ENCODE results near the gene RBM4. TPM values are rescaled to one million over a fixed set of nuclear protein-coding genes. Genes with fewer than 3 reads are reported as not detected.

RBM4 gene
- total RNA-seq, 4 donors from 2014 or later: 98.2 to 114 (median 102) TPM

DNA sequence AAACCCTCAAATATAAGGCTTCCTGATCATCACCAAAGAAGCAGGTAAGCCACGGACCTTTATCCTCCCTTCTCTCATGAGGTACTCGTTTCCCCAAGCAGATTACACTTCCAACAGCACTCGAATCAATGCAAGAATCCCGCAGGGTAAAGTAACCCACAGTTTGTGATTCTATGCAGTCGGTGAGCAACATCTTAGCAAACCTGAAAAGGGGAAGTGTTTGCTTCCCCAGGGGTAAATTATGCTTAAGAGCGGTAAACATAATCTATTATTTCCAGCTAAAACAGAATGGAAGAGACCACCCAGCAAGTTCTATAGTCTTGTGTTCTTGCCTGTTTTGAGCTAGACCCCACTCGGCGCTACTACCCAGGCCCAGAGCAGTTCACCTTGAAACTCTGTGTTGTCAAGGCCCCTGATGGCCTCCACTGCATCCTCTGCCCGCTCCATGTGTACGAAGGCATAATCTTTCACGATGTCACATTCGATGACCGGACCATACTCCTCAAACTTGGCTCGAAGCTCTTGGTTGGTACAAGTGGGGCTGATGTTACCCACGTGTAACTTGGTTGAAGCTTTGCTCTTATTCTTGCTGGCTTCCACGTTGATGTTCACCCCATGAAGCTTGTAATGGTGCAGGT is 37.9 kb downstream of the RBM4 start:
- no peaks in the 10 kb centered on the region for H3K27me3 ChIP-seq
- peaks cover 0 to 69% (median 9%) of the 10 kb centered on the region in 3 donors for H3K4me1 ChIP-seq
- H3K36me3 ChIP-seq: no peaks in the 10 kb centered on the region
- peak overlapping the region in 1 of 4 donors; percentile 97 for H3K27ac ChIP-seq
- H3K4me3 ChIP-seq: peak overlapping the region in 1 of 2 donors; percentile 84
- WGBS, 2 donors (ENCODE audit: low coverage in 1 of 2): 53 to 56% methylated on average over 5 to 9 of the region's 16 CpGs
- TF ChIP-seq POLR2AphosphoS5 (IDR thresholded peaks at IDR 0.05): no peak
- no peak for TF ChIP-seq POLR2A (IDR thresholded peaks at IDR 0.05)
- TF ChIP-seq EP300 (IDR thresholded peaks at IDR 0.05): no peak
- TF ChIP-seq, protein P1, sequence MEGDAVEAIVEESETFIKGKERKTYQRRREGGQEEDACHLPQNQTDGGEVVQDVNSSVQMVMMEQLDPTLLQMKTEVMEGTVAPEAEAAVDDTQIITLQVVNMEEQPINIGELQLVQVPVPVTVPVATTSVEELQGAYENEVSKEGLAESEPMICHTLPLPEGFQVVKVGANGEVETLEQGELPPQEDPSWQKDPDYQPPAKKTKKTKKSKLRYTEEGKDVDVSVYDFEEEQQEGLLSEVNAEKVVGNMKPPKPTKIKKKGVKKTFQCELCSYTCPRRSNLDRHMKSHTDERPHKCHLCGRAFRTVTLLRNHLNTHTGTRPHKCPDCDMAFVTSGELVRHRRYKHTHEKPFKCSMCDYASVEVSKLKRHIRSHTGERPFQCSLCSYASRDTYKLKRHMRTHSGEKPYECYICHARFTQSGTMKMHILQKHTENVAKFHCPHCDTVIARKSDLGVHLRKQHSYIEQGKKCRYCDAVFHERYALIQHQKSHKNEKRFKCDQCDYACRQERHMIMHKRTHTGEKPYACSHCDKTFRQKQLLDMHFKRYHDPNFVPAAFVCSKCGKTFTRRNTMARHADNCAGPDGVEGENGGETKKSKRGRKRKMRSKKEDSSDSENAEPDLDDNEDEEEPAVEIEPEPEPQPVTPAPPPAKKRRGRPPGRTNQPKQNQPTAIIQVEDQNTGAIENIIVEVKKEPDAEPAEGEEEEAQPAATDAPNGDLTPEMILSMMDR (IDR thresholded peaks at IDR 0.05): no peak
- ATAC-seq: no peak
- H3K9me3 ChIP-seq: no peaks in the 10 kb centered on the region

DNA sequence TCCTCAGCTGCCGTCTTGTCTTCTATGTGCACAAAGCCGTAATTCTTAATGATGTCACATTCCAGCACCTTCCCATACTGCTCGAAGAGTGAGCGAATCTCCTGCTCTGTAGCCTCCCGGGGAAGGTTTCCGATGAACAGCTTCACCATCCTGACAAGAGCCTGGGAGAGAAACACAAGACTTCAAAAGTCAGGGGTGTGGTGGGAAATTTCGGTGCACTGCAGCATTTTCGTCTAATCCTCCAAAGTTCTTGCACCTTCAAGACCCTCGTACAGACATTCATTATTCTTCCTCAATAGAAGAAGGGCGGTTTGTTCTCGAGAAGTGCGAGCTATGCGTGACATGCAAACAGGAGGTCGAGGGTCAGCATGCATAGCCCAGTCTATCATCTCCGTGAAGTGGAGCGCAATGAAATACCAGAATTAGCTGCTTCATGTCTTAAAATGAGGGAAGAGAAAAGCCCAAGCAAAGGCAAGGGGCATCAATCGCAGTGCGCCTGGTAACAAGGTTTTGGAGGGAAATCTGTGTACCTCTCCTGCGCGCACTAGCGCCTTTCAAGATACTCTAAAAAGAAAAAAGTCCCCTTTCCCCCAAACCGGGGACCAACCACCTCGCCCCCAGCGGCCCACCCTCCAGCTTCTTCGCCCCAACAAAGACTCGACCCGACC is 38.6 kb downstream of the RBM4 start:
- WGBS, 2 donors (ENCODE audit: low coverage in 1 of 2): 0 to 2% methylated on average over 11 to 15 of the region's 27 CpGs
- Histone ChIP-seq H3K27ac (peak overlapping the region; percentile 94 to 97 (median 96)), H3K4me3 (peak overlapping the region; percentile 71 to 84), H3K27me3 (no peaks in the 10 kb centered on the region), H3K9me3 (no peaks in the 10 kb centered on the region), H3K36me3 (no peaks in the 10 kb centered on the region), H3K4me1 (peaks cover 0 to 62% (median 9%) of the 10 kb centered on the region in 3 donors)
- ATAC-seq: no peak
- TF ChIP-seq POLR2AphosphoS5 (IDR thresholded peaks at IDR 0.05): no peak
- no peak for TF ChIP-seq POLR2A (IDR thresholded peaks at IDR 0.05)
- TF ChIP-seq EP300 (IDR thresholded peaks at IDR 0.05): no peak
- TF ChIP-seq, protein P1 (IDR thresholded peaks at IDR 0.05): no peak

DNA sequence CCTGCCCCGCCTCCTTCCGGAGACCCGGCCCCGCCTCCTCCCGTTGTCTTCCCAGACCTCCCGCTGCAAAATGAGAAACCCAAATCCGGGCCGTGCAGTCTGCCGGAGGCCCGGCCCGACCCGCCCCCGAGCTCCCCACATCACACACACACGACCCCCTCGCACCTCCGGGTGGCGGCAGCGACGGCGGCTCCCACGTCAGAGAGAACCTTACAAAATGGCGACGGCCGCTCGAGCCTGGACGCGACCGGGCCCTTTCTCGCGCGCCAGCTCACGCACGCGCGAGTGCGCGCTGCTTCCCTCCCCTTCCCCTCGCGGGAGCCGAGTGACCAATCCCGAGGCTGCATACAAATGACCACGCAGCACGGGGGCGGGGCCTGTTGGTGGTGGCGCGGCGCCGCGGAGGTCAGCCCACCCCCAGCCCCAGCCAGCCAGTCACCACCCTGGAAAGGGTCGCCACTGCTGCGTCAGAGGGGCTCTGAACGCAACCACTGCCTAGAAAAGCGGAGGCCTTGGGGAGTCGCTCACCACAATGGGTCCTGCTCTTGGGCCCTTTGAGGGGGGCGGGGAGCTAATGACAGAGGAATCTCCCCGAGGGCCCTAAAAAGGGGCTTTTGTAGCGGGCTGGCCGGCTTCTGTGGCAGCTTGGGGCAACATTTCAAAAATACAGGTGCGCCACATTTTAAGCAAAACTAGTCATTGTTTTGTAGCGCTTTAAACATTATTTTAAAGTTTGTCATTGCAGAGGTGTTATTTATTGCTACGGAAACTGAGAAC is 39.3 kb downstream of the RBM4 start, which contains the start of gene RBM4B:
RBM4B (minus strand) TSS at position 289 of the 777 bp plus-strand sequence. CDS start 808 bp downstream, outside the sequence.
- H3K4me3 ChIP-seq: peak within 1 kb of the TSS; percentile 71 to 84
- H3K27me3 ChIP-seq: no peaks in the 10 kb centered on the region
- H3K27ac ChIP-seq: peak within 1 kb of the TSS; percentile 94 to 97 (median 96)
- peak; percentile 98 for ATAC-seq
- H3K4me1 ChIP-seq: peaks cover 0 to 55% (median 9%) of the 10 kb centered on the region in 3 donors
- WGBS, 2 donors (ENCODE audit: low coverage in 1 of 2): 0 to 2% methylated on average over 3 to 6 of the region's 61 CpGs
- no peaks in the 10 kb centered on the region for H3K9me3 ChIP-seq
- no peaks in the 10 kb centered on the region for H3K36me3 ChIP-seq
- TF ChIP-seq, protein P1 (IDR thresholded peaks at IDR 0.05): no peak
- TF ChIP-seq POLR2A (IDR thresholded peaks at IDR 0.05) (peak; percentile 70), EP300 (IDR thresholded peaks at IDR 0.05) (no peak), POLR2AphosphoS5 (IDR thresholded peaks at IDR 0.05) (peak; percentile 87)

DNA sequence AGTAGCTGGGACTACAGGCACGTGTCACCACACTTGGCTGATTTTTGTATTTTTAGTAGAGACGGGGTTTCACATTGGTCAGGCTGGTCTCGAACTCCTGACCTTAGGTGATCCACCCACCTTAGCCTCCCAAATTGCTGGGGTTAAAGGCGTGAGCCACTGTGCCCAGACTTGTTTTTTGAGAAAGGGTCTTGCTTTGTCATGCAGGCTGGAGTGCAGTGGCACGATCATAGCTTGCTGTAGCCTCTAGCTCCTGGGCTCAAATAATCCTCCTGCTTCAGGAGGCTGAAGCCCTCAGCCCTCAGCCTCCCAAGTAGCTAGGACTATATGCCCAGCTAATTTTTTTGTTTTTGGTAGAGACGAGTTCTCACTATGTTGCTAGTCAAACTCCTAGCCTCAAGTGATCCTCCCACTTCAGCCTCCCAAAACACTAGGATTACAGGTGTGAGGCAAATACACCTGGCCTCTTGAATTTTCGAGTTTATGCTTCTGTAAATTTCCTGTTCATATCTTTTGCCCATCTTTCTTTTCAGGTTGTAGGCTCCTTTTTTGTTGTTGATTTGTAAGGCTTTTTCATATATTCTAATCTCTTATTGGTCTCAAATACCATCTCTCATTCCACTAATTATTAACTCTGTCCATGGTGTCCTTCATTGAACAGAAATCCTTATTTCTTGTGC is 42.6 kb downstream of the RBM4 start:
- no peak for ATAC-seq
- WGBS, 2 donors (ENCODE audit: low coverage in 1 of 2): 72 to 95% methylated on average over 2 of the region's 7 CpGs
- TF ChIP-seq POLR2A (IDR thresholded peaks at IDR 0.05): no peak
- TF ChIP-seq EP300 (IDR thresholded peaks at IDR 0.05): no peak
- no peak for TF ChIP-seq POLR2AphosphoS5 (IDR thresholded peaks at IDR 0.05)
- TF ChIP-seq, protein P1 (IDR thresholded peaks at IDR 0.05): no peak

More for the DNA sequence above, 42.6 kb downstream of the RBM4 start:
- peaks cover 0 to 22% (median 5%) of the 10 kb centered on the region in 3 donors for H3K4me1 ChIP-seq
- no peak overlapping the region for H3K27ac ChIP-seq
- no peaks in the 10 kb centered on the region for H3K9me3 ChIP-seq
- H3K4me3 ChIP-seq: no peak overlapping the region
- H3K36me3 ChIP-seq: no peaks in the 10 kb centered on the region
- no peaks in the 10 kb centered on the region for H3K27me3 ChIP-seq

Measured in gastroesophageal sphincter (tissue), 4 donors.